Measurements from ENCODE around the gene KDM4E. TPM values are rescaled to one million over a fixed set of nuclear protein-coding genes. Genes with fewer than 3 reads are reported as not detected.

Gene KDM4E
- not detected for total RNA-seq

DNA sequence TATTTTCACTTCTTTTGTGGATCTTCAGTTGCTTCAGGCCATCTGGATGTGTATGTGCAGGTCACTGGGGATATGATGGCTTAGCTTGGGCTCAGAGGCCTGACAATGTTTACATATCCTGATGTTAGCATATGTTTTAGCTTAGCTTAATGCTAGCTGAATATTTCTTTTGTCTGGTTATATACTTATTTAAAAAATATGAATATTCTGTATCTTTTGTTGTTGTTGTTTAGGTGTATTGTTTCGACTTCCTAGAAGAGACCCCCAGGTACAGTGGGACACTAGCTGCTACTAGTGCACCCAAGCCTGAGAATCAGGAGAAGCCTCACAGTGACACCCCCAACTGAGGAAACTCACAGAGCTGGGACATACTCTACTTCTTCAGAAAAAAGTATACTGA is at the start of gene KDM4E:
Gene KDM4E (plus strand): TSS at position 301 of the 400 bp plus-strand sequence. CDS start 300 bp downstream, outside the sequence.
- TF ChIP-seq POLR2A (IDR thresholded peaks at IDR 0.05) = no peak
- TF ChIP-seq, protein P1, sequence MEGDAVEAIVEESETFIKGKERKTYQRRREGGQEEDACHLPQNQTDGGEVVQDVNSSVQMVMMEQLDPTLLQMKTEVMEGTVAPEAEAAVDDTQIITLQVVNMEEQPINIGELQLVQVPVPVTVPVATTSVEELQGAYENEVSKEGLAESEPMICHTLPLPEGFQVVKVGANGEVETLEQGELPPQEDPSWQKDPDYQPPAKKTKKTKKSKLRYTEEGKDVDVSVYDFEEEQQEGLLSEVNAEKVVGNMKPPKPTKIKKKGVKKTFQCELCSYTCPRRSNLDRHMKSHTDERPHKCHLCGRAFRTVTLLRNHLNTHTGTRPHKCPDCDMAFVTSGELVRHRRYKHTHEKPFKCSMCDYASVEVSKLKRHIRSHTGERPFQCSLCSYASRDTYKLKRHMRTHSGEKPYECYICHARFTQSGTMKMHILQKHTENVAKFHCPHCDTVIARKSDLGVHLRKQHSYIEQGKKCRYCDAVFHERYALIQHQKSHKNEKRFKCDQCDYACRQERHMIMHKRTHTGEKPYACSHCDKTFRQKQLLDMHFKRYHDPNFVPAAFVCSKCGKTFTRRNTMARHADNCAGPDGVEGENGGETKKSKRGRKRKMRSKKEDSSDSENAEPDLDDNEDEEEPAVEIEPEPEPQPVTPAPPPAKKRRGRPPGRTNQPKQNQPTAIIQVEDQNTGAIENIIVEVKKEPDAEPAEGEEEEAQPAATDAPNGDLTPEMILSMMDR (IDR thresholded peaks at IDR 0.05) = no peak
- Histone ChIP-seq H3K4me3 (no peak within 1 kb of the TSS), H3K4me1 (no peaks in the 10 kb centered on the region), H3K9me3 (no peaks in the 10 kb centered on the region), H3K36me3 (no peaks in the 10 kb centered on the region), H3K27ac (no peak within 1 kb of the TSS), H3K27me3 (no peaks in the 10 kb centered on the region)
- intact Hi-C loops (cut with DNase I; ENCODE audit: low total_unique reads) = no loop called here
- DNase-seq = no peak

DNA sequence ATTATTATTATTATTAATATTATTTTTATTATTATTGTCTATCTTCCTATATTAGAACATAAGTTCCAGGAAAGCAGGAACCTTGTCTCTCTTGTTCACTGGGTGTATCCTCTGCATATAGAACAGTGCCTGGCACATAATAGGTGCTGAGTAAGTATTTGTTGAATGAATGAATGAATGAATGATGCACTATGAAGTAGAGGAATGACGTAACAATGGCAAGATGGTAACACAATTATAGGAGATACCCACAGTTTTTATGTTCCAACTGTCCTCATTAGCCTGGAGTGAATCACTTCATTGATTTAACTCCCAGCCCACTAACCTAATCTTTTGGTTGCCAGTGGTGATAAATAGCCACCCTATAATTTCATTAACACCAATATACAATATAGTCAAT is 49.5 kb upstream of the KDM4E start:
- TF ChIP-seq POLR2A (IDR thresholded peaks at IDR 0.05) = no peak
- TF ChIP-seq, protein P1 (IDR thresholded peaks at IDR 0.05) = no peak
- H3K9me3 ChIP-seq = no peaks in the 10 kb centered on the region
- no peaks in the 10 kb centered on the region for H3K4me1 ChIP-seq
- no peak overlapping the region for H3K27ac ChIP-seq
- intact Hi-C loops (cut with DNase I; ENCODE audit: low total_unique reads) = no loop called here
- H3K4me3 ChIP-seq = no peak overlapping the region
- DNase-seq = no peak
- no peaks in the 10 kb centered on the region for H3K36me3 ChIP-seq
- H3K27me3 ChIP-seq = no peaks in the 10 kb centered on the region

DNA sequence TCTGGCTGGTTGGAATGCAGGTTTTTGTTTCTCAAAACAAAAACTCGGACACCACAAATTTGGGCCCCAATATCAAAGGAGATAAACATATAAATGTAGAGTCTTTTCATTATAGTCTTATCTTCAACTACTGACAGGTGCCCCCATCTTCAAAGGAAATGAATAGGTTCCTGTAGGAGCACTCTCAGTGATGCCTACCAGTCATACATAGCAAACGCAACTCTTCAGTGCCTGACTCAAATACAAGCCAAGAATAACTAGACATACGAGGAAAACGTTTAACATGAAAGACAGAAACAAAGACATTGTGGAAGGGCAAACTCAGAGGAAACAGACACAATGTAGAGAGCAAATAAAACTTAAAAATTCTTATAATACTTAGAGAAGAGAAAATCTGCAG is 37.7 kb upstream of the KDM4E start:
- no peak overlapping the region for H3K4me3 ChIP-seq
- H3K4me1 ChIP-seq = no peaks in the 10 kb centered on the region
- TF ChIP-seq, protein P1 (IDR thresholded peaks at IDR 0.05) = no peak
- TF ChIP-seq POLR2A (IDR thresholded peaks at IDR 0.05) = no peak
- DNase-seq = no peak
- H3K27ac ChIP-seq = no peak overlapping the region
- no peaks in the 10 kb centered on the region for H3K36me3 ChIP-seq
- H3K9me3 ChIP-seq = no peaks in the 10 kb centered on the region
- intact Hi-C loops (cut with DNase I; ENCODE audit: low total_unique reads) = no loop called here
- H3K27me3 ChIP-seq = no peaks in the 10 kb centered on the region

DNA sequence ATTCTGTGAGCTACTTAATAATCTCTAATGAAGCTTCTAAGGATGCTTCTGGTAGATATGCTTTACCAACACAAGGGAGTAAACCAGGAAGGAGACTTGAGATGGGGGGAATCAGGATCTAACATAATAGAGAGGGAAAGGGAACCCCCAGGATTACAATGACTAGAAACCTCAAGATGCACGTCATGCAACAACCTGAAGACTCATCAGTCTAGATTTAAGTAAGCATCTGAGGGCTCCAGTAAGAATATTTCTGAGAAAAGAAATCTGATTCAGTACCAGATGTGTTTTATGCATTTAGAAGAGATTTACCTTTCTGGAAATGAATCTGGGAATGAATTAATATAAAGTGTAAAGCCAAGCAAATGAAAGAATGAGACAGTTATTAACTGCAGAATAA is 36.3 kb upstream of the KDM4E start:
- H3K4me1 ChIP-seq = no peaks in the 10 kb centered on the region
- TF ChIP-seq, protein P1 (IDR thresholded peaks at IDR 0.05) = no peak
- TF ChIP-seq POLR2A (IDR thresholded peaks at IDR 0.05) = no peak
- DNase-seq = no peak
- no peak overlapping the region for H3K27ac ChIP-seq
- H3K27me3 ChIP-seq = no peaks in the 10 kb centered on the region
- intact Hi-C loops (cut with DNase I; ENCODE audit: low total_unique reads) = no loop called here
- no peaks in the 10 kb centered on the region for H3K36me3 ChIP-seq
- no peaks in the 10 kb centered on the region for H3K9me3 ChIP-seq
- H3K4me3 ChIP-seq = no peak overlapping the region

DNA sequence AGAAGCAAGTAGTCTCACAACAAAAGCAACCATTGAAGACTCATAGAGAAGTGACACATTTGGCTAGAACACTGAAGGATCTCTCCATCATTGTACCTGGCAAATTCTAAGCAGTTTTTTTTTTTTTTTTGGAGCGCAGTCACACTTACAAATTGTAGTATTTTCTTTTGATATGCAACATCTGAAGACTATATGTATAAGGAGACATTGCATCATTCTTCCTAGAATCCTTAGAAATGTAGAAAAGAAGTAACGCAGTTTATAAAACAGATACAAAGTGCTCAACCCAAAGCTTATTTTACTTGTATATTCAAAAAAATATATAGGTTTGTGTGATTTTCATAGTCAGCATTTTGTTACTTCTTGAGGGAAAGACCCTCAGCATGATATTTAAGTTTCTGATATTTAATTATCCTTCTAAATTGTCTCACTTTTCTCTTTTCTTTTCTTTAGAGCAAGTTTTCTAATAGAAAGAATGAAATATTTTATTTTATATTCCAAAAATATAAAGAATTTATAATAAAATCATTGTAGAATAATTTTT is 31.6 kb upstream of the KDM4E start:
- no peak overlapping the region for H3K4me3 ChIP-seq
- no peaks in the 10 kb centered on the region for H3K4me1 ChIP-seq
- H3K36me3 ChIP-seq = no peaks in the 10 kb centered on the region
- TF ChIP-seq, protein P1 (IDR thresholded peaks at IDR 0.05) = no peak
- TF ChIP-seq POLR2A (IDR thresholded peaks at IDR 0.05) = no peak
- no peaks in the 10 kb centered on the region for H3K27me3 ChIP-seq
- DNase-seq = no peak
- H3K27ac ChIP-seq = no peak overlapping the region
- intact Hi-C loops (cut with DNase I; ENCODE audit: low total_unique reads) = no loop called here
- no peaks in the 10 kb centered on the region for H3K9me3 ChIP-seq

All from uterus (tissue), 4 donors.